ENCODE measurements around the gene STK10. TPM values are rescaled to one million over a fixed set of nuclear protein-coding genes. Genes with fewer than 3 reads are reported as not detected.

Gene STK10
- total and polyA plus RNA-seq, 2 experiments from 2014 or later: 7.5 to 17.8 TPM

DNA sequence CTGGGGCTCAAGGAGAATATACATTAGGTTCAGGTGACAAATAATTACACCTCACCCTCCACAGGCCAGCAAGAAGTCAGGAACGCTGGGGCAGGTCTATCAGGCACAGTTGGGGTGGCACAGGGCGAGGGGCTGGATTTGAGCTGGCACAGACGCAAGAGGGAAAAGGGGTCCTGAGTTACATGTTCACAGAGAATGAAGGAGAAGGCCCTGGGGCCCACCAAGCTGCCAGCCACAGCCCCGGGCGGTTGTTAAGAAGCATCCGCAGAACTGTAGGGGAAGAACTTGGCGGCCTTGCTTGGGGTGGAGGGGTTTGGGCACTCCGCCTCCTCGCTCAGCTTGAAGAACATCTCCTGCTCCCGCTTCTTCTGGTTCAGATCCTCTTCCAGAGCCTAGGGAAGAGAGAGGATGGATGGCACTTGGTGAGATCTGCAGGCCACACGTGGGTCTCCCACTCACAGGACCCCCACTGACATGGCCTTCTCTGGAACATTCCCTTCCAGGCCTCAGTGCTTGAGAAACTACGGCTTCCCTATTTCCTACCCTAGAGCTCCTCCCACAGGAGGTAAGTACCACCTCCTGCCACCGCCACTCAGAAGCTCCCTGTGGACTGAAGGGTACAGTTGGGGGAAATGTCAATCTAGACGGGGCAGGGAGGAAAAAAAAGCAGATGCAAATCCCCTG is 143.3 kb downstream of the STK10 start:
- Mint-ChIP-seq H3K36me3 (ENCODE audit: low read depth) (peaks cover 13% of the 10 kb centered on the region; the same call in 2 of the 3 replicates), H3K9me3 (peaks cover 2% of the 10 kb centered on the region; the same call in 1 of the 3 replicates), H3K4me3 (no peak overlapping the region), H3K27ac (peak overlapping the region; percentile 61; the same call in 1 of the 2 replicates), H3K27me3 (ENCODE audit: insufficient read depth, low read depth, poor library complexity) (no peaks in the 10 kb centered on the region), H3K4me1 (peaks cover 27% of the 10 kb centered on the region)
- peaks cover 16% of the 10 kb centered on the region for H3K4me1 ChIP-seq (ENCODE audit: insufficient read depth)
- TF ChIP-seq, protein P1, sequence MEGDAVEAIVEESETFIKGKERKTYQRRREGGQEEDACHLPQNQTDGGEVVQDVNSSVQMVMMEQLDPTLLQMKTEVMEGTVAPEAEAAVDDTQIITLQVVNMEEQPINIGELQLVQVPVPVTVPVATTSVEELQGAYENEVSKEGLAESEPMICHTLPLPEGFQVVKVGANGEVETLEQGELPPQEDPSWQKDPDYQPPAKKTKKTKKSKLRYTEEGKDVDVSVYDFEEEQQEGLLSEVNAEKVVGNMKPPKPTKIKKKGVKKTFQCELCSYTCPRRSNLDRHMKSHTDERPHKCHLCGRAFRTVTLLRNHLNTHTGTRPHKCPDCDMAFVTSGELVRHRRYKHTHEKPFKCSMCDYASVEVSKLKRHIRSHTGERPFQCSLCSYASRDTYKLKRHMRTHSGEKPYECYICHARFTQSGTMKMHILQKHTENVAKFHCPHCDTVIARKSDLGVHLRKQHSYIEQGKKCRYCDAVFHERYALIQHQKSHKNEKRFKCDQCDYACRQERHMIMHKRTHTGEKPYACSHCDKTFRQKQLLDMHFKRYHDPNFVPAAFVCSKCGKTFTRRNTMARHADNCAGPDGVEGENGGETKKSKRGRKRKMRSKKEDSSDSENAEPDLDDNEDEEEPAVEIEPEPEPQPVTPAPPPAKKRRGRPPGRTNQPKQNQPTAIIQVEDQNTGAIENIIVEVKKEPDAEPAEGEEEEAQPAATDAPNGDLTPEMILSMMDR (conservative IDR thresholded peaks at IDR 0.05; ENCODE audit: low read depth in 2 of 2): peak; percentile 37 to 64; a peak in 3 of 4 replicates
- TF ChIP-seq ZNF114 (CRISPR knock-in tag; IDR thresholded peaks at IDR 0.05) (no peak), ZNF331 (CRISPR knock-in tag; IDR thresholded peaks at IDR 0.05; ENCODE audit: low read depth) (no peak), STAT1 (IDR thresholded peaks at IDR 0.05; ENCODE audit: unreplicated experiment) (no peak), REST (IDR thresholded peaks at IDR 0.05; ENCODE audit: unreplicated experiment) (no peak)
- peaks cover 1% of the 10 kb centered on the region; the same call in 1 of the 2 replicates for H3K36me3 ChIP-seq (ENCODE audit: insufficient read depth)
- no peaks in the 10 kb centered on the region for H4K20me1 ChIP-seq (replicated peaks; ENCODE audit: insufficient read depth)
- H3F3A ChIP-seq (replicated peaks; ENCODE audit: low read depth): peaks cover 3% of the 10 kb centered on the region; the same call in 1 of the 2 replicates
- no peak overlapping the region for H3K4me2 ChIP-seq
- ATAC-seq (peak; percentile 75), DNase-seq (ENCODE audit: low spot score) (peak; percentile 62)
- H3K4me3 ChIP-seq: no peak overlapping the region
- H3K9me2 ChIP-seq (ENCODE audit: insufficient read depth): no peaks in the 10 kb centered on the region
- H3K27ac ChIP-seq (ENCODE audit: low read depth): no peak overlapping the region
- H3K27me3 ChIP-seq (ENCODE audit: insufficient read depth): no peaks in the 10 kb centered on the region
- H2AFZ ChIP-seq: no peak overlapping the region
- H3K79me2 ChIP-seq (replicated peaks; ENCODE audit: insufficient read depth): no peaks in the 10 kb centered on the region

GRCh38 chr5:172043865-172044264 is 144.2 kb downstream of the STK10 start:
- Mint-ChIP-seq H3K9me3 (no peaks in the 10 kb centered on the region), H3K36me3 (ENCODE audit: low read depth) (peaks cover 5% of the 10 kb centered on the region; the same call in 1 of the 3 replicates), H3K27ac (no peak overlapping the region), H3K27me3 (ENCODE audit: insufficient read depth, low read depth, poor library complexity) (no peaks in the 10 kb centered on the region), H3K4me1 (peaks cover 21% of the 10 kb centered on the region; the same call in 2 of the 3 replicates), H3K4me3 (no peak overlapping the region)
- DNase-seq (ENCODE audit: low spot score) (no peak), ATAC-seq (no peak)
- no peaks in the 10 kb centered on the region for H4K20me1 ChIP-seq (replicated peaks; ENCODE audit: insufficient read depth)
- H3K4me3 ChIP-seq: no peak overlapping the region
- H3K4me1 ChIP-seq (ENCODE audit: insufficient read depth): peaks cover 9% of the 10 kb centered on the region
- no peak overlapping the region for H2AFZ ChIP-seq
- no peak overlapping the region for H3K4me2 ChIP-seq
- no peak overlapping the region for H3K27ac ChIP-seq (ENCODE audit: low read depth)
- no peaks in the 10 kb centered on the region for H3K9me2 ChIP-seq (ENCODE audit: insufficient read depth)
- peaks cover 3% of the 10 kb centered on the region; the same call in 1 of the 2 replicates for H3F3A ChIP-seq (replicated peaks; ENCODE audit: low read depth)
- no peaks in the 10 kb centered on the region for H3K79me2 ChIP-seq (replicated peaks; ENCODE audit: insufficient read depth)
- no peaks in the 10 kb centered on the region for H3K36me3 ChIP-seq (ENCODE audit: insufficient read depth)
- H3K27me3 ChIP-seq (ENCODE audit: insufficient read depth): no peaks in the 10 kb centered on the region
- TF ChIP-seq, protein P2, sequence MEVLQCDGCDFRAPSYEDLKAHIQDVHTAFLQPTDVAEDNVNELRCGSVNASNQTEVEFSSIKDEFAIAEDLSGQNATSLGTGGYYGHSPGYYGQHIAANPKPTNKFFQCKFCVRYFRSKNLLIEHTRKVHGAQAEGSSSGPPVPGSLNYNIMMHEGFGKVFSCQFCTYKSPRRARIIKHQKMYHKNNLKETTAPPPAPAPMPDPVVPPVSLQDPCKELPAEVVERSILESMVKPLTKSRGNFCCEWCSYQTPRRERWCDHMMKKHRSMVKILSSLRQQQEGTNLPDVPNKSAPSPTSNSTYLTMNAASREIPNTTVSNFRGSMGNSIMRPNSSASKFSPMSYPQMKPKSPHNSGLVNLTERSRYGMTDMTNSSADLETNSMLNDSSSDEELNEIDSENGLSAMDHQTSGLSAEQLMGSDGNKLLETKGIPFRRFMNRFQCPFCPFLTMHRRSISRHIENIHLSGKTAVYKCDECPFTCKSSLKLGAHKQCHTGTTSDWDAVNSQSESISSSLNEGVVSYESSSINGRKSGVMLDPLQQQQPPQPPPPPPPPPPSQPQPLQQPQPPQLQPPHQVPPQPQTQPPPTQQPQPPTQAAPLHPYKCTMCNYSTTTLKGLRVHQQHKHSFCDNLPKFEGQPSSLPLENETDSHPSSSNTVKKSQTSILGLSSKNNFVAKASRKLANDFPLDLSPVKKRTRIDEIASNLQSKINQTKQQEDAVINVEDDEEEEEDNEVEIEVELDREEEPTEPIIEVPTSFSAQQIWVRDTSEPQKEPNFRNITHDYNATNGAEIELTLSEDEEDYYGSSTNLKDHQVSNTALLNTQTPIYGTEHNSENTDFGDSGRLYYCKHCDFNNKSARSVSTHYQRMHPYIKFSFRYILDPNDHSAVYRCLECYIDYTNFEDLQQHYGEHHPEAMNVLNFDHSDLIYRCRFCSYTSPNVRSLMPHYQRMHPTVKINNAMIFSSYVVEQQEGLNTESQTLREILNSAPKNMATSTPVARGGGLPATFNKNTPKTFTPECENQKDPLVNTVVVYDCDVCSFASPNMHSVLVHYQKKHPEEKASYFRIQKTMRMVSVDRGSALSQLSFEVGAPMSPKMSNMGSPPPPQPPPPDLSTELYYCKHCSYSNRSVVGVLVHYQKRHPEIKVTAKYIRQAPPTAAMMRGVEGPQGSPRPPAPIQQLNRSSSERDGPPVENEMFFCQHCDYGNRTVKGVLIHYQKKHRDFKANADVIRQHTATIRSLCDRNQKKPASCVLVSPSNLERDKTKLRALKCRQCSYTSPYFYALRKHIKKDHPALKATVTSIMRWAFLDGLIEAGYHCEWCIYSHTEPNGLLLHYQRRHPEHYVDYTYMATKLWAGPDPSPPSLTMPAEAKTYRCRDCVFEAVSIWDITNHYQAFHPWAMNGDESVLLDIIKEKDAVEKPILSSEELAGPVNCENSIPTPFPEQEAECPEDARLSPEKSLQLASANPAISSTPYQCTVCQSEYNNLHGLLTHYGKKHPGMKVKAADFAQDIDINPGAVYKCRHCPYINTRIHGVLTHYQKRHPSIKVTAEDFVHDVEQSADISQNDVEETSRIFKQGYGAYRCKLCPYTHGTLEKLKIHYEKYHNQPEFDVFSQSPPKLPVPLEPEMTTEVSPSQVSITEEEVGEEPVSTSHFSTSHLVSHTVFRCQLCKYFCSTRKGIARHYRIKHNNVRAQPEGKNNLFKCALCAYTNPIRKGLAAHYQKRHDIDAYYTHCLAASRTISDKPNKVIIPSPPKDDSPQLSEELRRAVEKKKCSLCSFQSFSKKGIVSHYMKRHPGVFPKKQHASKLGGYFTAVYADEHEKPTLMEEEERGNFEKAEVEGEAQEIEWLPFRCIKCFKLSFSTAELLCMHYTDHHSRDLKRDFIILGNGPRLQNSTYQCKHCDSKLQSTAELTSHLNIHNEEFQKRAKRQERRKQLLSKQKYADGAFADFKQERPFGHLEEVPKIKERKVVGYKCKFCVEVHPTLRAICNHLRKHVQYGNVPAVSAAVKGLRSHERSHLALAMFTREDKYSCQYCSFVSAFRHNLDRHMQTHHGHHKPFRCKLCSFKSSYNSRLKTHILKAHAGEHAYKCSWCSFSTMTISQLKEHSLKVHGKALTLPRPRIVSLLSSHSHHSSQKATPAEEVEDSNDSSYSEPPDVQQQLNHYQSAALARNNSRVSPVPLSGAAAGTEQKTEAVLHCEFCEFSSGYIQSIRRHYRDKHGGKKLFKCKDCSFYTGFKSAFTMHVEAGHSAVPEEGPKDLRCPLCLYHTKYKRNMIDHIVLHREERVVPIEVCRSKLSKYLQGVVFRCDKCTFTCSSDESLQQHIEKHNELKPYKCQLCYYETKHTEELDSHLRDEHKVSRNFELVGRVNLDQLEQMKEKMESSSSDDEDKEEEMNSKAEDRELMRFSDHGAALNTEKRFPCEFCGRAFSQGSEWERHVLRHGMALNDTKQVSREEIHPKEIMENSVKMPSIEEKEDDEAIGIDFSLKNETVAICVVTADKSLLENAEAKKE (CRISPR knock-in tag; IDR thresholded peaks at IDR 0.05): no peak
- TF ChIP-seq NANOG (IDR thresholded peaks at IDR 0.05; ENCODE audit: borderline replicate concordance): no peak
- no peak for TF ChIP-seq EZH2 (IDR thresholded peaks at IDR 0.05; ENCODE audit: low read depth, unreplicated experiment)
- no peak for TF ChIP-seq JUNB (IDR thresholded peaks at IDR 0.05; ENCODE audit: unreplicated experiment)
- TF ChIP-seq ZNF331 (CRISPR knock-in tag; IDR thresholded peaks at IDR 0.05; ENCODE audit: low read depth): no peak
